GM18861 (cell line): ENCODE data around the gene SERPINA6.
"Not testable (repeated sequence)": the region's sequence is repeated elsewhere in the genome, so short reads cannot be mapped to it uniquely, and the experiment has no call there.

Experiments used
- ATAC-seq: cut with Tn5 transposase; IDR thresholded peaks from one replicate; pipeline ENCODE4 v1.9.1; 2021; ENCODE audit not compliant: unreplicated experiment

SERPINA6 gene

DNA sequence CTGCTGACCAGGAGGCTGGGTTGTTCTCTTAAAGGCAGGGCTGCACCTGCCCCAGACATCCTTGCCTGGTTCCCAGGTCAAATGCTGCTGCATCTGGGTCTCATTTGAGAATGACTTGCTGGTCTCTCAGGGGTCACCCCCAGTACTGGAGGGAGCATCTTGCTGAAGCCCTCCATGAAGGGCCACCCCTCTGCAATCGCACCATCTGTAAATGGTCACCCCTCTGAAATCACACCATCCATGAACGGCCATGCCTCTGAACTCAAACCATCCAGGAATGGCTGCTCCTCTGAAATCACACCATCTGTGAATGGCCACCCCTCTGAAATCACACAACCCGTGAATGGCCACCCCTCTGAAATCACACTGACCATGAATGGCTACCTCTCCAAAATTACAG is 7.3 kb upstream of the SERPINA6 start:
- no peak for ATAC-seq

DNA sequence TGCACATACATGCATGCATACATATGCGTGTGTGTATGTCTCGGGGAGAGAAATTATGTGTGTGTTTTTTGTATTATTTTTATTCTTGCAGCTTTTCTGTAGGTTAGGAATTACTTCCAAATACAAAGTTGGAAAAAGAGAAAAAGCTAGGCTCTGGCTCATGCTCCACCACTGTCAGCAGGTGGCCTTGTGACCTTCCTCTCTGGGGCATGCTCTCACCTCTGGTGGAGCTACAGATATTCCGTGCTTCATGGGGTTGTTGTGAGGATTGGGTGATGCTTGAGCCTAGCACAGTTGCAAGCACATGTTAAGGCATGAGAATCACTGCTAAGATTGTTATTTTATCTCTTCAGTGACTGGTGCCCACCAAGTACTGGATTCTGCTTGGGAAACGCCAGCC is 6.7 kb upstream of the SERPINA6 start:
- ATAC-seq = no peak

DNA sequence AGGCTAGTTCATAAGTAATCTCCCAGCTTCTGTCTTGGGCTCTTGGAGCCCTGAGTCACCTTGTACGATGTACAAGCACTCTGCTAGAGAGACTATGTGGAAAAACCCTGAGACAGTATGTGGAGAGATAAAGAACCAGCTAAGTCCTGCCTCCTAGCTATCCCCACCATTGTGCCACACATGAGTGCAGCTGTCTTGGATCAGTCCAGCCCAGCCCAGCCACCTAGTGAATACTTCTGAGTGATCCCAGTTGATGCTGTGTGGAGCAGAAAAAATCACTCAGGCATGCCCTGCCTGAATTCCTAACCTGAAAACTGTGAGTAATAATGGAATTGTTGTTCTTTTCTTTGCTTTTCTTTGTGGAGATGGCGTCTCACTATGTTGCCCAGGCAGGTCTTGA is 5.1 kb upstream of the SERPINA6 start:
- no peak for ATAC-seq

DNA sequence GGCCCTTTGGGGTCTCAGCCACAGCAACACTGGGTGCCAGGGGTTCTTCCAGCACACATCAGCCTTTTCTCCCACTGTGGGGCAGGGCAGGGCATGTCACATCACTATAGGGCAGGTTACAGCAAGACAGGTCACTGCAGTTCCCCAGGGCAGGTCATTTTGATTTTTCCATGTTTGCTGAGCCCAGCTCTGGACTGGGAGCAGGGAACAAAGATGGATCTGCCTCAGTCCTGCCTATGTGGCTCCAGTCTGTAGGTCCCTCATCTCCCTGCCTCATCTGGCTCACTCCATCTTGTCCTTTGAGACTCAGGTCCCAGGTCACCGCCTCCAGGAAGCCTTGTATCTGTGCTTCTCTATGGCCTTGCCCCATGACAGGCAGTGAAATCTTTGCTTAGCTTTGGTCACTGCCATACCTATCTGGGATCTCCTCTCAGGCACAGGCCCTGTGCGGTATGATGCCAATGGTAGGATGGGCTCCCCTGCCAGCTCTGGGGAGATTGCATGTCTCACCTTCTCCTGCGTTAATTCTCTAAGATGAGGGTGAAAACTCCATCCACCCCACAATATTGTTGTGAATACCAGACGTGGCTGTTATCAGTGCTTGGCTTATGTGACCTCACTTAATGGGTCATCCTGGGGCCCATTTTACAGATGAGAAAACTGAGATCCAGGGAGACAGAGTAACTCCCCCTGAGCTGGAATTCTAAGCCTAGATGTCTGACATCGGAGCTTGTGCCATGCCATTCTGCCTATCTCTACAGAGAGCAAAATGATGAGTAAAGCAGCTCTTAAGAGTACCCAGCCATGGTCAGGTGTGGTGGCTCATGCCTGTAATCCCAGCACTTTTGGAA is 1.5 kb downstream of the SERPINA6 start:
- no peak for ATAC-seq

DNA sequence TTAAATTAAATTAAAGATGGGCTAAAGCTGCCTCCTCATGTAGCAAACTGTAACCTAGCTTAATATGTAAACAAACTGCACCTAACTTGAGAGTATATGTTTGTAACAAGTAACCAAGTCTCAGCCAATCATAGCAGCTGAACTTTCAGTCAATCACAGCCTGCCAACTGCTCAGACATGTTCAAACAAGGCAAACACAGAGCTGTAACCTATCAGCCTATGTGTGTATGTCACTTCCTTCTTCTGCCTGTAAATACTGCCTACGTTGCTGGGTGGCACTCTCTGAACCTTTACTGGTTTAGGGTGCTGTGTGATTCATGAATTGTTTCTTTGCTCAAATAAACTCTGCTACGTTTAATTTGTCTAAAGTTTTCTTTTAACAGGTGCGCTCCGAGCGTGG is 2.9 kb downstream of the SERPINA6 start:
- no peak for ATAC-seq

DNA sequence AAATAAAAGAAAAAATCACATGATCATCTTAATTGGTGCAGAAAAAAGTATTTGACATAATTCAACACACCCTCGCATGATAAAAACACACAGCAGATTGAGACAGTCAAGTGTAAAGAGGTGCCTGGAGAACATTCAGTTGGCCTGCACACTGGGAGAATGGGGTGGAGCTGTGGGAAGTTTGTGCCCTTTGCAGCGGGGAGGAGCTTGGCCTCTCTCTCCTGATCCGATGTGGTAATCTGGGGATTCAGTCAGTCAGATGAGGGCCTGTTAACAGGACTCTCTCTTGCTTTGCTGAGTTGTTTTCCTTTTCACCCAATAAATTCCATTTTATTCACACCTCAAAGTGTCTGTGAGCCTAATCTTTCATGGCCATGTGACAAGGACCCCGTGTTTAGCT is 5.9 kb downstream of the SERPINA6 start:
- ATAC-seq = no peak

DNA sequence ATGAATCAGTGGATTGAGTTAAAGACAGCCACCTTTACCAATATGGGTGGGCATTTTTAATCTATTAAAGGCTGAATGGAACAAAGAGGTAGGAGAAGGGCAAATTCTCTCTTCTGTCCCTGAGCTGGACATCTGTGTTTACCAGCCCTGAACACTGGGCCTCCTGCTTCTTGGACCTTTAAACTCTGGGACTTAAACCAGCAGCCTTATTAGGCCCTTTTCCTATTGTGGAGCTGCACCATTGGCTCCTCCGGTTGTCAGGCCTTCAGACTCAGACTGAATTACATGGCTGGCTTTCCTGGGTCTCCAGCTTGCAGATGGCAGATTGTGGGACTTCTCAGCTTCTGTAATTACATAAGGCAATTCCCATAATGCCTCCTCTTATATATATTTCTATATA is 6.4 kb downstream of the SERPINA6 start:
- ATAC-seq = no peak

DNA sequence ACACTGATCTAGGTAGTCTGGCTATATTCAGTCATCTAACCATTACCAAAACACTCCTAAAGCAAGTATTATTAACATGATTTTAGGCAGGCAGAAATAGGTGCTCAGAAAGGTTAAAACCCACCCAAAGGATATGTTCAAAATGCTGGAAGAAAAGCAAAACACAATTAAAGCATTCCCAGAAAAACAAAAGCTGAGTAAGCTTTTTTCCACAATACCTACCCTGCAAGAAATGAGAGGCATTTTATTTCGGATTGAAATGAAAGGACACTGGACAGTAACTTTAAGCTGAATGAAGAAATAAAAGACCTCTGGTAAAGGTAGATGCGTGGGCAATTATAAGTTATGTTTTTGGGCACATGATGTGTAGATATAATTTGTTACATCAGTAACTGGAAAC is 8.2 kb downstream of the SERPINA6 start:
- ATAC-seq = no peak

DNA sequence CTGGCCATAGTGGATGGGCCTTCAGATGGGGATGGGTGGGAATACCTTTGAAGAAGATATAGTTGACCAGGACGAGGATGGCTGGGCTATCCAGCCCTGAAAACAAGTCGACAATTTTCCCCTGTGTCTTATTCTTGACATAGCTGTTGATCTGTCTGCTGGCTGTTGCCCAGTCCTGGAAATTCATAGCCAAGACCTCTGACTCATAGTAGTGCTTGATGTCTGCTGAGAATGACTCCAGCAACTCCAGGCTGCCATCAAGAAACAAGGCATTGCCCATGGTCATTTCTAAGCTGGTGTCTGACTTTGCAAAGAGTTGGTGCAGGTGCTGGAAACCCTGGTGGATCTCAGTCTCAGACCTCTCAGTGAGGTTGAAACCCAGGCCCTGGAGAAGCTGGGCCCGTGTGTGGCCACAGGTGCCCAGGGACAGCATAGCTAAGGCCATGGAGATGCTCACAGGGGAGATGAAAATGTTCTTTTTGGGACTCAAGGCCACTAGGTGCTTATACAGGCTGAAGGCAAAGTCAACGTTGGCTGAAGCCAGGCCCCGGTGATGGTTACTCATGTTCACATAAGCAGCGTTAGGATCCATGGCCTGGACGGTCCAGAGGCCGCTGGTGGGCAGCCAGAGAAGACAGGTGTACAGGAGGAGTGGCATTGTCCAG is 9.0 kb downstream of the SERPINA6 start:
- no peak for ATAC-seq

DNA sequence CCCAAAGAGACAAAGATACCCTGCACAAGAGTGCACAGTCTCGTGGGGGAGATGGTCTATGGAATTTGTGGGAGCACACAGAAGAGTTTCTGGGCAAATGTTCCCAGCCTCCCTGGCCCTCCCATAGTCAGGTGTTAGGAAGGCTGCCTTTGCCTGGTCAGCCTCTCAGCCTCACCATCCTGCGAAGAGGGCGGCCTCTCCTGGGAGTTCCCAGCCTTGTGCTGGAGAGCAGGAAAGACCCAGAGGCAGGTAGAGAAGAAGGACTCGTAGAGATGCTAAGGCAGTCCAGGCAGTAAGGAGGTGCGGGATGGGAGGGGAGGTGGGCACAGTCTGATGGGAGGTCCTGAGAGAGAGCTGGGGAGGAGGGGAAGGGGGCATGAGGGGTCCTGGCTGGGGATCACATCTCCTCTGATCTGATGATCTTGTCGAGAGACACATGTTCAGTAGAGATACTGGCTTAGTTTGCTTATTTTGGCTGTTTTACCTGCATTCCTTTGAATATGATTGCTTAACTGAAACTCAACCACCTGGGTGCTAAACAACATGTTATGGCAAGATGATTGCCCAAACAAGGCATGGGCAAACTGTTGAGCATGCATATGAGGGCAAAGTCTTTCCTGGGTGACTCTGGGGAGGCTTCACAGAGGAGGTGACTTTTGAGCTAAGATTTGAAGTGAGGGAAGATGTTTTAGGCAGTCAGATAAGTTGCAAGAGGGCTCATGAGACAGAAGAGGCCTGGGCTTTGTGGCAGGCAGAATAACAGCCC is 10.5 kb downstream of the SERPINA6 start:
- no peak for ATAC-seq

DNA sequence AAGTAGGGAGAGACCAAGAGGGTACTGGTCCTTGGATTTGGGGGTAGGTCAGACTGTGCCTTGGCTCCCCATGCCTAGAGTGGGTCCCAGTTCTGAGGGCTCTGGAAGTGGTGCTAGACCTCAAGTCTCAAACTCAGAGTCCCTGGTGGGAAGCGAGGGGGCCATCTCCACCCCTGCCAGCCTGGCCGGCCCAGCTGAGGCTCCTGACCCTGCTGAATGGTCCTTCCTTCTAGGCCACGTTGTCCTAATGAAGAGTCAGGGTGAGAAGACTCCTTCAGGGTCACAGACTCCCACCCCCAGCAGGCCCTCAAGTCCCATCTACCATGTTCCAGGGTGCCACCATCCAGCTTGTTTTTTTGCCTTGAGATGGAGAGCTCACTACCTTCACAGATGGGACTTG is 12.9 kb downstream of the SERPINA6 start:
- no peak for ATAC-seq

DNA sequence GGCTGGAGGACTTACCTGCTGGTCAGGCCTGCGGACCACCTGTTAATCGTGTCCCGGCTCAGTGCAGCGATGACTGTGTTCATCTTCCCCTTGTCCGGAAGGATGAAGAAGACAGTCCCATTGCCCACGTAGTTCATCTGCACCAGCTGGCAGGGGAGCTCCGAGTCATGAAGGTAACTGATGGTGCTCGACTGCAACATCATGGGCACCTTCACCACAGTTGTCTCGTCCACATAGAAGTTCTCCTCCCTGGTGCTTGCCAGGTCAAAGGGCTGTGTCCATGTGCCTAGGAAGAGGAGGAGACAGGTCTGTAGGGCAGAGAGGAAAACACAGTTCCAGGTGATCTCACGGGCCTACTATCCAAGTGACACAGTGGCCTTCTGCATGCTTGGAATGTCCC is 13.4 kb downstream of the SERPINA6 start:
- ATAC-seq = no peak

DNA sequence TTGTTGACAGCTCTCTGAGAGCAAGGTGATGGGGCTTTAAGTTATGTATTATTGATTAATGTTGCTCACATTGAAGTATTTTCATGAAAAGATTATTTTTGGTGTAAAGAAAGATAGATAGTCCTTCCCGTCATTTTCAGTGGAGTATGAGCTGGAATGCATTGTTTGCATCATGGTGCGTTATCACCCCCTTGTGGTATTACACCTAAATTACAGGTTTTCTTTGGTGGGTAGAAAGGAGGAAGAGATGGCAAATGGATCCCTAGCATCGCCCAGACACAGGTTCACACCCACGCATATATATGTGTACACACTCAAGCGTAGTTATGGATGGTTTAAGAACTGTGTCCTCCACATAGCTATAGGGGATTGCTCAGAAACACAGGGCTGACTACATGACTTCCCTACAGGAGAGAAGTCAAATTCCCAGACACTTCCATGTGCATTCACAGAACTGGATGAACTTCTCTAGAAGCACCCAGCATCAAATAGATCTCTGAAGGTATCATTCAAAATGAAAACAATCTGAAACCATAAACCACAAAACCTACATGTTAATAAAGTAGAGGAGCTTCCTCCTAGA is 15.6 kb downstream of the SERPINA6 start:
- ATAC-seq = no peak

DNA sequence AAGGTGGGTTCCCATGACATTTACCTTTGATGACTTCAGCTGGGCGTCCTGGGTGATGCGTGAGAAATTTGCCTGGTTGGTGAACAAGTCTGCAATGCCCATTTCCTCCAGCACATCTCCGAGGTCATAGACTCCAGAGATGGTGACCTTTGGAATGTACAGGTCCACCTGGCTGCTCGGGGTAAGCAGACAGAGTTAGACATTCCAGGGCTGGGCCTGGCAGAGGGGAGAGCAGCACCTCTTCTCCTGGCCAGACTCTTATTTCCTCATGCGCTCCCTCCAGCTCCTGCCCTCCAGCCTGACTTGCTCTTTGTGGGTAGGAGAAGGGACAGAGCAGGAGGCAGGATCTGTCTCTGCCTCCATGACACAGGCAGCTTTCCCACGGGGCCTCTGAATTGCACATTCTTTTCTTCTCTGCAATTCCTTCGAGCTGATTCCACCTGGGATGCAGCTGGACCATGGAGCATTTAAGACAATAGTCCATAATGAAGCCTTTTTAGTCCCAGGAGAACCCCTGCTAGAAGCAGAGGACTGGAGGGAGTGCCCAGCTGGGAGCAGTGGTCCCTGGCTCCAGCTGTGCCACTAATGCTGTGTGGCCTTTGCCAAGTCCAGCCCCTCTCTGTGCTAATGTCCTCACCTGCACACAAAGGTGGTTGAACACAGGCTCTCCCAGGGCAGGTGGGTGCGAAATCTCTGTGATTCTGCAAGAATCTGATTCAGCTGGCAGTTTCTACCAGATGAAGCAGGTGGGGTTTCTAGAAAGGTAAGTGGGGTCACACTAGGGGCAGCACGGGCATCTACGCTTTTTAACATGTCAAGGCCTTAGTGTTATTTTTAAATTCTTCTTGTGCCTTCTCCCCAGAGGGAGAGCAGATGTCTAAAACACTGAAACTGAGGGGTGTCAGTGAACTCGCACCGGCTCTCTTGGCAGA is 16.8 kb downstream of the SERPINA6 start:
- no peak for ATAC-seq

DNA sequence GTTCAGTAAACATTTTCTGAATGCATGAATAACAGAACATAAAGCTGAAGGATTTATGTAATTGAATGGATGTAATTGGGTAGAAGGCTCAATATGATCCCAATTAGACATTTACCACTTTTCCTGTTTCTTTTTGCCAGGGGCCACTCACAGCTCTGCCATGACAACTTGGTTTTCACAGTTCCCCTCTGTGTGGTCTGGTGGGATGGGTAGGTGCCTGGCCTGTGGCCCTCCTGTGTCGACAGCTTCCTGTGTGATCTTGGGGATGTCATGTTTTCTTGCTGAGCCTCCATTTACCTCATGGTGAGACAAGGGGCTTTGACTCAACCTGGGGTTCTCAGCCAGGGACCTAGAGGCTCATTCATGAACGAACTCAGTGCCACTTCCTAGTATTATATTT is 17.5 kb downstream of the SERPINA6 start:
- no peak for ATAC-seq

DNA sequence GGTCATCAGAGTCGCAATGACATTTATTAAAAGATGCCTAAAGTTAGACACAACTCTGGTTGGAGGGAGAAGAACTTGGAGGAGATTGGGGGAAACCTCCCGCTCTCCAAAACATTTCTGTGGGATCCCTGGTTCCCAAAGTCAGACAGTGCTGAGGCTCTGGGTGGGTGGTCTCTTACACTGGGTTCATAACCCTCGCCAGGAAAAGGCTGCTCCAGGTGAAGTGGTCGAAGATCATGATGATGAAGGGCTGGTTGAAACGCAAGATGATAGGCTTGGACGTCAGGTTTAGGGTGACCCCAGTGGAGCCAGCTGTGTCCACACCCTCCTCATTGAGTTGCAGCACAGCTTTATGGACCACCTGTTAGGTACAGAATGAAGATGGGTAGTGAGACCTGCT is 18.9 kb downstream of the SERPINA6 start:
- ATAC-seq = no peak

DNA sequence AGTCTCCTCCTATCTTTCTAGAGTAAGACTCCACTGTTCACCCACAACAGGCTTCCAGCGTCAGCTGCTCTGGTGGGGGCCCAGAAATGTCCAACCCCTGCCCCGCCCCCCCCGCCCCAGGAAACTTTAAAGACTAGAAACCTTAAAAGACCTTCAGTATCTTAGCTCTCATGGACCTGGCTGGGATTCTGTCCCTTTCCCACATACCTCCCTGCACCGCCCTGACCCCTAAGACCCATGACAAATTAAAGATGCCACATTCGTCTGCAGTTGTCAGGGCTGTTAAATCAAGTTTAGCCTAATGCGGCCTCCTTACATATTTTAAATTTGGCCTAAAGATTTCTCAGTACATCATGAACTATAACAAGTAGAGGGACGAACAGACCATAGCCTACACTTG is 20.0 kb downstream of the SERPINA6 start:
- no peak for ATAC-seq

DNA sequence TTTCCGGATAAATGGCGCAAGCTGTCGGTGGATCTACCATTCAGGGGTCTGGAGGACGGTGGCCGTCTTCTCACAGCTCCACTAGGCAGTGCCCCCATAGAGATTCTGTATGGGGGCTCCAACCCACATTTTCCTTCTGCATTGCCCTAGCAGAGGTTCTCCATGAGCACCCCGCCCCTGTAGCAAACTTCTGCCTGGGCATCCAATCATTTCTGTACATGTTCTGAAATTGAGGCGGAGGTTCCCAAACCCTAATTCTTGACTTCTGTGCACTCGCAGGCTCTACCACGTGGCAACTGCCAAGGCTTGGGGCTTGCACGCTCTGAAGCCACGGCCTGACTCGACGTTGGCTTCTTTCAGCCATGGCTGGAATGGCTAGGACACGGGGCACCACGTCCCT is 25.0 kb downstream of the SERPINA6 start:
- no peak for ATAC-seq

DNA sequence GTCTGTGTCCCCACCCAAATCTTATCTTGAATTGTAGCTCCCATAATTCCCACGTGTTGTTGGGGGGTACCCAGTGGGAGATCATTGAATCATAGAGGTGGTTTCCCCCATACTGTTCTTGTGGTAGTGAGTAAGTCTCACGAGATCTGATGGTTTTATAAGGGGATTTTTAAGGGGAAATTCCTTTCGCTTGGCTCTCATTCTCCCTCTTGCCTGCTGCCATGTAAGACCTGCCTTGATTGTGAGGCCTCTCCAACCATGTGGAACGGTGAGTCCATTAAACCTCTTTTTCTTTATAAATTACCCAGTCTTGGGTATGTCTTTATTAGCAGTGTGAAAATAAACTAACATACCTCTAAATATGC is 27.0 kb downstream of the SERPINA6 start:
- ATAC-seq = not testable (repeated sequence)

DNA sequence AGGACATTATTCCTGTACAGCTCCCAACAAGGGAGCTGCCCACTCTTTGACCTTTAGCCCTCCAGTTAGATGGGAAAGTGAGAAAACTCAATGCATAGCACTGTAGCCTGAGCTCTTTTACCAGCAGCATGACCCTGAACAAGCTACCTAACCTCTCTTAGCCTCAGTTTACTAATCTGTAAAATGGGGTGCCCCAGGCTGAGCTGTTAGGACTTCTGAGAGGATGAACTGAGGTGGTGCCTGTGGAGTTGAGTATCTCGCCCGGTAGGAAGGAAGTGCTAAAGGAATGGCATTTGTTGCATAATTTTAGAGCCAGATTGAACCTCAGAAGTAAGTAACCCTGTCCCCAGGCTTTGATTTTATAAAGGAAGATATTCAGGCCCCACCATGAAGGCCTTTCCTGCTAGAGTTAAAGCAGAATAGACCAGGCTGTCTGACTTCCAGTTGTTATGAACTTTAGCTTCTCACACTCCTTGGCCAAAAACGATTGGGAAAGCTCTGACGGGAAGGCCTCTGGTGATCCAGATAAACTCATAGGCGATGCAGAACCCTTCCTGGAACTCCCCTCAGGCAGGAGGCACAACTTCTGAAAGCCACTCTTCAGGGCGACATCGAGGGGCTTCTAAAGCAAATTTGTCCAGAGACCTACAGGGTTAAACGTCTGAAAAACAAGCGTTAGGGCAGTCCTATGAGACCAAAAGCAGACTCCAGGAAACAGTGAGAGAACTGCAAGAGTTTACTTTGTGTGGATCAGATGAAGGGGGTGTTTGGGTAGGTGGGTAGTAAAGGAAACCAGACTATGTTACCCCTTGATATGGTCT is 27.6 kb downstream of the SERPINA6 start:
- ATAC-seq = no peak
